HG03558 (cell line): Measurements from ENCODE around the gene CENPN.

Experiments
- ATAC-seq: cut with Tn5 transposase; IDR thresholded peaks from one replicate; pipeline ENCODE4 v1.9.1; 2021; ENCODE audit warnings: moderate number of reproducible peaks; ENCODE audit not compliant: unreplicated experiment; ENCODE audit errors: extremely low read depth

The CENPN gene

GRCh38 chr16:80990978-80991377 is 16.0 kb upstream of the CENPN start:
- no peak for ATAC-seq

- ATAC-seq = no peak
These were observed 15.1 kb upstream of the CENPN start for GRCh38 chr16:80991792-80992430.

GRCh38 chr16:80992676-80993293 is 14.2 kb upstream of the CENPN start:
- no peak for ATAC-seq

- ATAC-seq = no peak
These were observed 13.7 kb upstream of the CENPN start for GRCh38 chr16:80993307-80993706.

- no peak for ATAC-seq
These were observed 13.2 kb upstream of the CENPN start for GRCh38 chr16:80993834-80994233.

- no peak for ATAC-seq
These were observed 12.6 kb upstream of the CENPN start for GRCh38 chr16:80994451-80994850.

- ATAC-seq = no peak
These were observed 10.3 kb upstream of the CENPN start for GRCh38 chr16:80996688-80997138.

GRCh38 chr16:80997139-80997798 is 9.7 kb upstream of the CENPN start:
- peak; percentile 55 for ATAC-seq

- ATAC-seq = no peak
These were observed 8.9 kb upstream of the CENPN start for GRCh38 chr16:80997964-80998620.

GRCh38 chr16:81000873-81001272 is 6.1 kb upstream of the CENPN start:
- ATAC-seq = no peak

- ATAC-seq = no peak
These were observed 5.7 kb upstream of the CENPN start for GRCh38 chr16:81001330-81001729.

- no peak for ATAC-seq
These were observed 4.0 kb upstream of the CENPN start for GRCh38 chr16:81003064-81003463.

GRCh38 chr16:81003610-81004460 is 3.2 kb upstream of the CENPN start:
- ATAC-seq = no peak

- no peak for ATAC-seq
These were observed 2.2 kb upstream of the CENPN start for GRCh38 chr16:81004646-81005353.

GRCh38 chr16:81005610-81006161 is 1.3 kb upstream of the CENPN start:
- no peak for ATAC-seq

- ATAC-seq = peak; percentile 7
These were observed 702 bp upstream of the CENPN start for GRCh38 chr16:81006211-81006812.

- ATAC-seq = no peak
These were observed 1.4 kb downstream of the CENPN start for GRCh38 chr16:81008505-81008789.

GRCh38 chr16:81012974-81013373 is 6.0 kb downstream of the CENPN start:
- ATAC-seq = no peak

- no peak for ATAC-seq
These were observed 7.7 kb downstream of the CENPN start for GRCh38 chr16:81014672-81015071.
